ENCODE results near the gene MAP4.

Gene MAP4

DNA sequence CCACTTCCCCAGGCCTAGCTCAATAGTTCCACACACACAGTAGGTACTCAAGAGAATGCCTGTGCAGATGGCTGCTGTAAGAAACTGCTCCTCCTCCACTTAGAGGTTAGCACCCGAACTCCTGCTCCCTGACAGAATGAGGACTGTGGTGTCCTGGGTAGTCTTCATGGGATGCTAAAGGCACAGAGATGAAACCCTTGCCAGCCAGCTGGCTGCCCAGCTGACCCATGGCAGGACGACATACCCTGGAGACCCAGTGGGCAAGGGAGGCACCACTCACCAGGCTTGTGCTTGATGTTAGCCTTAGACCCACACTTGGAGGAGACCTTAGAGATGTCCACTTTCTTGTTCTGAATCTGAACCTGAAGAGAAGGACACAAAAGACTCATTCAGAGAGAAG, 159.1 kb downstream of the MAP4 start:
- H3K36me3 ChIP-seq (ENCODE audit: control insufficient read depth in 2 of 2, insufficient read depth in 1 of 2, low read length in 2 of 2), result peaks cover 0 to 67% of the 10 kb centered on the region in 2 experiments; a peak in 2 of 3 replicates
- H3K27ac ChIP-seq (ENCODE audit: extremely low read depth, low read depth, low read length), result no peak overlapping the region
- H3K9me3 ChIP-seq (ENCODE audit: control insufficient read depth, insufficient read depth, low read depth, low read length), result no peaks in the 10 kb centered on the region
- no peak overlapping the region for H3K4me3 ChIP-seq (ENCODE audit: low read depth, low read length)
- POLR2A ChIA-PET, result no interaction called here
- TF ChIP-seq, protein P1, sequence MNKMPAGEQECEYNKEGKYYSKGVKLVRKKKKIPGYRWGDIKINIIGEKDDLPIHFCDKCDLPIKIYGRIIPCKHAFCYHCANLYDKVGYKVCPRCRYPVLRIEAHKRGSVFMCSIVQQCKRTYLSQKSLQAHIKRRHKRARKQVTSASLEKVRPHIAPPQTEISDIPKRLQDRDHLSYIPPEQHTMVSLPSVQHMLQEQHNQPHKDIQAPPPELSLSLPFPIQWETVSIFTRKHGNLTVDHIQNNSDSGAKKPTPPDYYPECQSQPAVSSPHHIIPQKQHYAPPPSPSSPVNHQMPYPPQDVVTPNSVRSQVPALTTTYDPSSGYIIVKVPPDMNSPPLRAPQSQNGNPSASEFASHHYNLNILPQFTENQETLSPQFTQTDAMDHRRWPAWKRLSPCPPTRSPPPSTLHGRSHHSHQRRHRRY (tag by site-specific recombination; IDR thresholded peaks at IDR 0.05), result no peak
- TF ChIP-seq ZNF621 (tag by site-specific recombination; IDR thresholded peaks at IDR 0.05) (no peak), ZNF558 (tag by site-specific recombination; IDR thresholded peaks at IDR 0.05) (no peak), KLF9 (tag by site-specific recombination; IDR thresholded peaks at IDR 0.05; ENCODE audit: low read depth) (no peak), ZNF555 (tag by site-specific recombination; conservative IDR thresholded peaks at IDR 0.05) (no peak), ZBTB48 (tag by site-specific recombination; IDR thresholded peaks at IDR 0.05) (no peak), ZFP3 (tag by site-specific recombination; IDR thresholded peaks at IDR 0.05; ENCODE audit: low read depth) (no peak)
- TF ChIP-seq, protein P2, sequence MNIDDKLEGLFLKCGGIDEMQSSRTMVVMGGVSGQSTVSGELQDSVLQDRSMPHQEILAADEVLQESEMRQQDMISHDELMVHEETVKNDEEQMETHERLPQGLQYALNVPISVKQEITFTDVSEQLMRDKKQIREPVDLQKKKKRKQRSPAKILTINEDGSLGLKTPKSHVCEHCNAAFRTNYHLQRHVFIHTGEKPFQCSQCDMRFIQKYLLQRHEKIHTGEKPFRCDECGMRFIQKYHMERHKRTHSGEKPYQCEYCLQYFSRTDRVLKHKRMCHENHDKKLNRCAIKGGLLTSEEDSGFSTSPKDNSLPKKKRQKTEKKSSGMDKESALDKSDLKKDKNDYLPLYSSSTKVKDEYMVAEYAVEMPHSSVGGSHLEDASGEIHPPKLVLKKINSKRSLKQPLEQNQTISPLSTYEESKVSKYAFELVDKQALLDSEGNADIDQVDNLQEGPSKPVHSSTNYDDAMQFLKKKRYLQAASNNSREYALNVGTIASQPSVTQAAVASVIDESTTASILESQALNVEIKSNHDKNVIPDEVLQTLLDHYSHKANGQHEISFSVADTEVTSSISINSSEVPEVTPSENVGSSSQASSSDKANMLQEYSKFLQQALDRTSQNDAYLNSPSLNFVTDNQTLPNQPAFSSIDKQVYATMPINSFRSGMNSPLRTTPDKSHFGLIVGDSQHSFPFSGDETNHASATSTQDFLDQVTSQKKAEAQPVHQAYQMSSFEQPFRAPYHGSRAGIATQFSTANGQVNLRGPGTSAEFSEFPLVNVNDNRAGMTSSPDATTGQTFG (tag by site-specific recombination; IDR thresholded peaks at IDR 0.05; ENCODE audit: borderline replicate concordance), result no peak
- TF ChIP-seq, protein P3, sequence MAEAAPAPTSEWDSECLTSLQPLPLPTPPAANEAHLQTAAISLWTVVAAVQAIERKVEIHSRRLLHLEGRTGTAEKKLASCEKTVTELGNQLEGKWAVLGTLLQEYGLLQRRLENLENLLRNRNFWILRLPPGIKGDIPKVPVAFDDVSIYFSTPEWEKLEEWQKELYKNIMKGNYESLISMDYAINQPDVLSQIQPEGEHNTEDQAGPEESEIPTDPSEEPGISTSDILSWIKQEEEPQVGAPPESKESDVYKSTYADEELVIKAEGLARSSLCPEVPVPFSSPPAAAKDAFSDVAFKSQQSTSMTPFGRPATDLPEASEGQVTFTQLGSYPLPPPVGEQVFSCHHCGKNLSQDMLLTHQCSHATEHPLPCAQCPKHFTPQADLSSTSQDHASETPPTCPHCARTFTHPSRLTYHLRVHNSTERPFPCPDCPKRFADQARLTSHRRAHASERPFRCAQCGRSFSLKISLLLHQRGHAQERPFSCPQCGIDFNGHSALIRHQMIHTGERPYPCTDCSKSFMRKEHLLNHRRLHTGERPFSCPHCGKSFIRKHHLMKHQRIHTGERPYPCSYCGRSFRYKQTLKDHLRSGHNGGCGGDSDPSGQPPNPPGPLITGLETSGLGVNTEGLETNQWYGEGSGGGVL (tag by site-specific recombination; IDR thresholded peaks at IDR 0.05), result no peak
- no peaks in the 10 kb centered on the region for H3K4me1 ChIP-seq (ENCODE audit: control insufficient read depth, insufficient read depth, low read length)
- CTCF ChIA-PET, result interaction anchor here (1.5 kb wide), 1 partner anchor 294 kb away, joined by 4 read pairs; no protein-coding TSS in a partner anchor

- Histone ChIP-seq H3K27ac (ENCODE audit: extremely low read depth, low read depth, low read length) (no peak overlapping the region), H3K4me1 (ENCODE audit: control insufficient read depth, insufficient read depth, low read length) (no peaks in the 10 kb centered on the region), H3K4me3 (ENCODE audit: low read depth, low read length) (no peak overlapping the region), H3K9me3 (ENCODE audit: control insufficient read depth, insufficient read depth, low read depth, low read length) (no peaks in the 10 kb centered on the region), H3K36me3 (ENCODE audit: control insufficient read depth in 2 of 2, insufficient read depth in 1 of 2, low read length in 2 of 2) (peaks cover 0 to 72% of the 10 kb centered on the region in 2 experiments; a peak in 2 of 3 replicates)
- TF ChIP-seq PRDM4 (tag by site-specific recombination; IDR thresholded peaks at IDR 0.05) (no peak), ZNF792 (tag by site-specific recombination; IDR thresholded peaks at IDR 0.05) (no peak), ZNF664 (tag by site-specific recombination; IDR thresholded peaks at IDR 0.05) (no peak)
- TF ChIP-seq, protein P4, sequence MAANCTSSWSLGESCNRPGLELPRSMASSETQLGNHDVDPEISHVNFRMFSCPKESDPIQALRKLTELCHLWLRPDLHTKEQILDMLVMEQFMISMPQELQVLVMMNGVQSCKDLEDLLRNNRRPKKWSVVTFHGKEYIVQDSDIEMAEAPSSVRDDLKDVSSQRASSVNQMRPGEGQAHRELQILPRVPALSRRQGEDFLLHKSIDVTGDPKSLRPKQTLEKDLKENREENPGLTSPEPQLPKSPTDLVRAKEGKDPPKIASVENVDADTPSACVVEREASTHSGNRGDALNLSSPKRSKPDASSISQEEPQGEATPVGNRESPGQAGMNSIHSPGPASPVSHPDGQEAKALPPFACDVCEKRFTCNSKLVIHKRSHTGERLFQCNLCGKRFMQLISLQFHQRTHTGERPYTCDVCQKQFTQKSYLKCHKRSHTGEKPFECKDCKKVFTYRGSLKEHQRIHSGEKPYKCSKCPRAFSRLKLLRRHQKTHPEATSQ (tag by site-specific recombination; IDR thresholded peaks at IDR 0.05), result no peak
- ChIA-PET CTCF (interaction anchor here (1.5 kb wide), 1 partner anchor 295 kb away, joined by 4 read pairs; no protein-coding TSS in a partner anchor), POLR2A (no interaction called here)
Observed at GRCh38 chr3:47856669-47857068, 159.5 kb downstream of the MAP4 start.

Measured in HEK293 (cell line).